ENCODE measurements around the gene ADAMTSL2. TPM values are rescaled to one million over a fixed set of nuclear protein-coding genes. Genes with fewer than 3 reads are reported as not detected.

Gene ADAMTSL2
- polyA plus RNA-seq, 1 donor = 1.2 TPM

DNA sequence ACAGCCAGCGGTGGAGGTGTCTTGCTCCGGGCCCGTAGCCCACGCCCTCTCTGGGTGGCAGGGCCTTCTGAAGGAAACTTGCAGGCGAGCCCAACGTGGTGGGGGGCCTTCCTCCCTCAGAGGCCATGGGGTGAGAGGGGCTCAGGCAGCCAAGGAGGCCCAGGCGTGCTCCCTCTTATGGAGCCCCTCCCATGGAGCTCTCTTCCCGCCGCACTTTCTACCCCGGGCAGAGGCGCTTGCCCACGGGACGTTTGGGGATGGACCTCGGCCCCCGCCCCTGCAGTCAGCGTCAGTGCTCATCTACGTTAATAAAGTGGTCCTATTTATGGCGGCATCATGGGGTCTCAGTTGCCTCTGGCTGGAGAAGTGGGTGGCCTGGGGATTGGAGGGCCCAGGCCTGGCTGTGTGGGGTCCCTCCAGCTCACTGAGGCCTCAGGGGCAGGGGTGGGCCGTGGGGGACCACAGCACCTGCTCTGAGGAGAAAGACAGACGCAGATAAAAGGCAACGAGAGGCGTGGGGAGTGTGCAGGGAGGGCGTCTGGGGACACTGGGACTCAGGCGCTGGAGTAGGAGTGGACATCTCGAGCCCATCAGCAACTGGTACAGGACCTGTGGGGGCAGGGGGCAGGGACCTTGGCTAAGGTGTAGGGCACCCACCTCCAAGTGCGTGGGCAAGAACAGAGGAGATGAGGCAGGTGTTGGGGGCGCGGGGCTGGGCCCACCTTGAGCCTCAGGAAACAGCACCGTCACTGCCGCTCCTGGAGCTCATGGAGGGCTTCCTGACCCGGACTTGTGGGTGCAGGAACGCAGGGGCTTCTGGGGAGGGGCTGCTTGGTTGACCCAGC is 40.9 kb downstream of the ADAMTSL2 start:
- no peak for DNase-seq

DNA sequence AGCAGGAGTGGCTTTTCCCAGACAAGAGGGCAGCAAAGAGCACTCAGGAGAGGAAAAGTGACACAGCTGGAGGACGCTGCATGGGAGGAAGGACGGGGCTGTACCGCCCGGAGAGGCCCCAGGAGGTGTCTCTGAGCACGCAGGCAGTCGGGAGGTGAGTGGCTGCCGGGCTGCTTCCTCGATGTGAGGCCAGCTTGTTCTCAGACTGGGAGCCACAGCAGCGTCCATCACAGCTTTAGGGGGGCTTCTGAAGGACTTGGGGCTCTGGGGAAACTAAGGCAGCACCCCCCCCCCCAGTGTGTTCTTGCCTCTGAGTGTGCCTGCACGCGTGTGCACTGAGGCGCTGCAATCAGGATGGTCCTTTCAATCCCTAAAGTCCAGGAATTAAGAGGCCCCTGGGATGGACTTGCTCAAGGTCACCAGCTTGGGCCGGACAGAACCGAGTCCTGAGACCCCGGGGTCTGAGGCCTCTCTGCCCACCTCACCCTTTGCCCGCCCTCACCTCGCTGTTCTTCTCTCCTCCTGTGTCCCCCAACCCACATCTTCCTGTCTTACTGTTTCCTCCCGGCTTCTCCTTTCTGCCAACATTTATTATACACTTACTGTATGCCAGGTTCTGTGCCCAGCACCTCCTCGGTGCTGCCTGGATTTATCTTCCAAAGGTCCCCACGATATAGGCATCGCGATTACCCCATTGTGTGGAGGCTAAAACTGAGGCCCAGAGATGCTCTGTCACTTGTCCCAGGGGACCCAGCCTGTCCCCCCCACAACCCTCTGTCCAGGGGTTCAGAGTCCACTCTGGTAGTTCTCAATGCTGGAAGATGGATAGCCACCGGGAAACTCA is 41.7 kb downstream of the ADAMTSL2 start:
- DNase-seq = no peak

- no peak for DNase-seq
Observed at GRCh38 chr9:133576875-133577736, 42.6 kb downstream of the ADAMTSL2 start.

GRCh38 chr9:133577737-133578112 is 43.2 kb downstream of the ADAMTSL2 start:
- no peak for DNase-seq

DNA sequence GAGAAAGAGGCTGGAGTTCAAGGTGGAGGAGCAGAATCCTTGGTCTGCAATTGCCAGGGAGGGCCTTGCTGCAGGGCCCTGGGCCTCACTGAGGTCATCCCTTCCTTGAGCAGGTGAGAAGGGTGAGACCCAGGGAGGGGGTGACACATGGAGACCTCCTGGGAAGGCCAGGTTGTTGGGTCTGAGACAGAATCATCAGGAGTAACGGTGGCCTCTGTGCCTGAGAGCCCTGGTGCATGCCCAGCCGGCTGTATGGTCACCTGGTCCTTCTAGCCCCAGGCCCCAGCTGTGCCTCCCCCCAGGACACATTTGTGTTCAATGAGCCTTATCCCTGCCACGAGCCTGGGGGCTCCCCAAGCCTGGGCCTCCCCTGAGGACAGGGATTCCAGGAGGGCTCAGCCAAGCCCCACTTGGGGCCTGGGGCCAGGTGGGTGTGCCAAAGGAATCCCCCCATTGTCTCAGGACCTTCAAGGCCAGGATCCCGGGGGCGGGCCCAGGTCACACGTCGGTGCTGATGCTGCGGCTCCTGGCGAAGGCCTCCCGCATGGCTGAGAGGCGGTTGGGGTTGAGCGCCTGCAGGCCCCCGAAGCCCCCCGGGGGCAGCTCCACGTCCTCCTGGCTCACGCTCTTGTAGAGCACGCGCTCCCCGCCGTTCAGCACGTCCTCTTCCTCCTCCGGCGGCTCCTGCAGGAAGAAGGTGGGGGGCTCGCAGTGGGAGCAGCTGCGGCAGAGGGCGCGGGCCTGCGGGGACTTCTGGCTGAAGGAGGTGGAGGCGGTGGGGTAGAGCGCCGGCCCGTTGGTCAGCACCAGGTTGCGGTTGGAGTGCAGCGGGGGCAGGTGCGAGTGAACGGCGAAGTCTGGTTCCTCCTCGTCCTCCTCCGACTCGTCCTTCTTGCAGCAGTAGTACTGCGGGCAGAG is 44.3 kb downstream of the ADAMTSL2 start:
- DNase-seq = no peak

DNA sequence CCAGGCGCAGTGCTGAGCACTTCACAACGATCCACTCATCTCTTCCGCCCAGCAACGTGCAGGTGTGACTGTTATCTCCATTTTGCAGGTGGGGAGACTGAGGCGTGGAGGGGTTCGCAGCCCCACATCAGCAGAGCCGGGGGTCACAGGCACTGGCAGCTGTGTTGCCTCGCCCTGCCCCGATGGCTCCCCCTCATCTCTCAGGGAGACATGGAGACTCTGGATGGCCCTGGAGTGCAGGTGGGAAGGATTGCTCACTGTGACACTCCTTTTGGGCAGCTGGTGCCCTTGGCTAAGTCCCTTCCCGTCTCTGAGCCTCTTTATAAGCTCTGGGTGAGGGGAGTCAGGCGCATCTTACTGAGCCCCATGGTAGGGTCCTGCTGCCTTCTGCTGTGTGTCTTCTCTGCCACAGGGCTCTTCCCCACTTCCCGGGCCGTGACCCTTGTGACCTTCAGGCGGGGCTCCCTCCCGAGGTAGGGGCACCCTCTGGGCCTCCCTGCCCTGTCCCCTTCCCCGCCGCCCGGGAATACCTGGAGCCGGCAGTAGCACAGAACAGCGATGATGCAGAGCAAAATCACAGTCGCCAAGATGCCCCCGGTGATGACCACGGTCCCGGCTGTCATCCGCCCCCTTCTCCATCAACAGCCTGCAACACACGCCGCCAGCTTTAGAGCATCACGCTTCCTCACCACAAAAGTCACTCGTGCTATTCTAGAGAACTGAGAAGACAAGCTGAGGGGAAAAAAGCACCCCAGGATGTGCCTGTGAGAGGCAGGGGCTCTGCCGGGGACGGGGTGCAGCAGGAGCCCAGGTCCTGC is 45.3 kb downstream of the ADAMTSL2 start:
- no peak for DNase-seq

- no peak for DNase-seq
Observed at GRCh38 chr9:133580419-133580738, 45.9 kb downstream of the ADAMTSL2 start.

GRCh38 chr9:133581011-133581410 is 46.5 kb downstream of the ADAMTSL2 start:
- DNase-seq = no peak

DNA sequence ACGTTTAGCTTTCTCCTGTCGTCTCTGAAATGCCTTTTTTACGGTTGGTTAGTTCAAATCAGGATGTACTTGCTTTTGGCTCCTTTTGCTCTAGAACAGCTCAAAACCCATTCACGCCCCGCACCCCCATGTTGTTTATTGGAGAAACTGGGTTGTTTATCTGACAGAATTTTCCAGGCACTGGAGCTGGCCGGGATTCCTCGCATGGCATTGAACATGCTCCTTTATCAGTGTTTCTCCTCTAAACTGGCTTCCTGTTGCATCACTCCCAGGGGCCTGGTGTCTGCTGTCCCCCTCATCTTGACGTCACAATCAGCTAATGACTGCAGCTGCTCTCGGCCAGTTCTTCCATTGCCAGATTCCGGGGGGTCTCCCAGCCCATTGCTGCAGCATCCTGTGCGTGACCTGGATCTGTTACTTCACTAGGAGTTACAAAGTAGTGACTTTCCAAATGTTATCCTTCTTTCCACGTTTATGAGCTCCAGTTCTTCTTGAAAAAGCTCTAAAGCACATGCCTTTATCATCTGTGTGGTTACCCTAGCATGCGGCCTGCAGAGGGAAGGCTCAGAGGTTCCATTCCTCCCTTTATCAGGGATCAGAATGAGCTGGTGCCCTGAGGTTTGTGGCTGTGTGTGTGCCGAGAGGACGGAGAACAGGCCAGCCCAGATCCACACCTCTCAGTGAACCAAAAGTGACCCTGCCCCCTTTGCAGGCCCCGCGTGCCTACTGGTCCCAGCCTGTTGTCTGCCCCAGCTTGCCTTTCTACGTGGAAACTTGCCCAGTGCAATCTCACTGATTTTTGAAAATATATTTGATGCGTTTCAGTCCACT is 47.2 kb downstream of the ADAMTSL2 start:
- DNase-seq = no peak

DNA sequence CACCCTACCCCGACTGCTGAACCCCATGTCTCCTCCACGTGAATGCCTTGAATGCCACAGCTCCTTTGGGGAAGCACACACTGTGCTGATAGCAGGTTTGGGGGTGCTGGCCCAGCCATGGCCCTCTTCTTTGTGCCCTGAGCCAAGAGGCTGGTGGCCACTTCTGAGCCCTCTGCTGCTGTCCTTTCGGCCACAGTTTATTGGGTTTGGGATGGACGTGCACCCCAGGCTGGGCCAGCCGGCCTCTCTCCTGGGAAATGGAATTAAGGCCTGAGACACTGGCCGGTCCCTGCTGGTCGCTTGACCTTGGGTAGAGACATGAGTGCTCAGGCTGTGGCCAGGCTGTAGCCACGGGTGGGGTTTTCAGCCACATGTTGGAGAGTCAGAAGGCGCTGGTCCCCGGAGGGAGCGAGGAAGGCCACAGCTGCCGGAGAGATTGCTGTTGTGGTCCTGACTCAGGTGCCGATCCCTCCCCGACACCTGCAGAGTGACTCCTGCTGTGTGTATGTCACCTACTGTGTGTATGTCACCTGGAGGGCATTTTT is 48.1 kb downstream of the ADAMTSL2 start:
- DNase-seq = no peak

DNA sequence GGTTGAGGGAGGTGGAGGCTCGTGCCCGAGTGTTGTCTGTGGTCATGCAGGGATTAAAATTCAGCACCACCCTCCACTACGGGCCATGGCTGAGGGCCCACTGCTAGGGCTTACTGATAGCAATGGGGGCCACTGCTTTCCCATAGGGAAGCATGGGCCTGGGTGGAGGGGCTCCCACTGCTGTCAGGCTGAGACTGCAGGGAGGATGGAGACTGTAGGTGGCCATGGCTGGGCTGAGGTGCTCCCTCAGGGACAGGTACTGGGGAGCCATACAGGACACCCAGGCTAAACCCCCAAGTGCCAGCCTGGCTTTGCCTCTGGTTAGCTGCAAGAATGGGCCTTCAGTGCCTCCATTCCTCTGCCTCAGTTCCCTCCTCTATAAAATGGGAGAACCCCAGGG is 48.6 kb downstream of the ADAMTSL2 start:
- no peak for DNase-seq

DNA sequence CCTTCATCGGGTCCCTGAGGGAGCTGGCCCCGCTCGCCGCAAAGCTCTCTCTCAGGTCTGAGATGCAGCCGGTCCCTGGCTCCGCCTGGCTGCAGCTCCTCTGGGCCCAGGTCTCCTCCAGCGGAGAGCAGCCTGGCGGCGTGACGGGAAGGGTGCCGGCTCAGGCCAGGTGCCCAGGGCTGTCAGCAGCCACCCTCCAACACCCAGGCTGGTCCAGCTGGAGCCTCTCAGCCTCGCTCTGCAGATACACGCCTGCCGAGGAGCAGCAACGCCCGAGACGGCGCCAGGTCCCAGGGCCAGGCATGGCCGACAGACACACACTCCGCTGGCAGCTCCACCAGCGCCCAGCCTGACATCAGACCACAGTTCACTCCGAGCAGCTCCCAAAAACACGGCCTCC is 49.1 kb downstream of the ADAMTSL2 start:
- DNase-seq = no peak

GRCh38 chr9:133584167-133584558 is 49.7 kb downstream of the ADAMTSL2 start:
- DNase-seq = no peak

- no peak for DNase-seq
Observed at GRCh38 chr9:133584559-133585476, 50.3 kb downstream of the ADAMTSL2 start.

GRCh38 chr9:133585481-133586351 is 51.2 kb downstream of the ADAMTSL2 start:
- no peak for DNase-seq

DNA sequence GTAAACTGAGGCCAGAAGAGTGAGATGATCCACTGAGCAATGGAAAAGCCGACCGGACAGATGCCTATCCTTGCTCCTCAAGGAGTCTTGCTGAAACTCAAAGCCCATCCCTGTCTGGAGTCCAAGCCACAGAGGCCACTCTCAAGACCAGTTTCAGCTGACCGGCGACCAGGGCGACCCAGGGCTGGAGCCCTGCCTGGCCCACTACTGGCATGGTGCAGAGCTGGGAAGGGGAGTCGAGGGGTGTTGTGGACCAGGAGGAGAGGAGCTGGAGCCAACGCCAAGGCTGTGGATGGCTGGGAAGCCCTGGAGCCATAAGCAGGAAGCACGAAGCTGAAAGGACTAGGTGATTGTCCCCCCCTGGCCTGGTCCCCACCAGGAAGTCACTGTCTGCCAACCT is 52.5 kb downstream of the ADAMTSL2 start:
- DNase-seq = no peak

DNA sequence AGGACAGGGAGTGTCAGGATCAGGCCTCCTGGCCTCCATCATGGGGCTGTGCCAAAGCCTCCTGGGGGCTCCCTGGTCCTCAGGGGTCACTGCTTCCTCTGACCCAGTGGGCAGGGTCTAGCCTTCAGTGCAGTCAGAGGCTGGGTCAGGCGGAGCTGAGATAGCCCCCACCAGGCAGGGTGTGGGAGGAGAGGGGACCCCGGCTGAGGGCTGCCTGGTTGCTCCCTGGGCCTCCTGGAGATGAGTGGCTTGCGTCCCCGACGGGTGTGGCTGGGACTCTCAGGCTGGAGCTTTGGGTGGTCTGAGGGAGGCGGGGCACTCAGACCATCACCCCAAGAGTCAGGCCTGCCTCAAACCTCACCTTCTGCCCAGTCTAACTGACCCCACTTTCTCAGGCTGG is 53.0 kb downstream of the ADAMTSL2 start:
- no peak for DNase-seq

All from left kidney (tissue), 2 donors.